Neural cell (in vitro differentiated cells): Measurements from ENCODE around the gene MEX3D. TPM values are rescaled to one million over a fixed set of nuclear protein-coding genes. Genes with fewer than 3 reads are reported as not detected.
"Not testable (repeated sequence)": the region's sequence is repeated elsewhere in the genome, so short reads cannot be mapped to it uniquely, and the experiment has no call there.

ENCODE experiments used
- H2AFZ ChIP-seq: fragments of 200-600, 300-800 bp; sonication (generic), shearing (Covaris generic); 2 replicates; pipeline ENCODE4 v1.6.0; 2014; ENCODE audit warnings: low read depth, mild to moderate bottlenecking, antibody characterized with exemption, low read length, moderate library complexity
- H3F3A ChIP-seq: fragments of 200-600 bp; shearing (Covaris generic); 2 replicates; pipeline ENCODE4 v1.6.1; 2016; ENCODE audit warnings: mild to moderate bottlenecking, moderate library complexity, mixed read lengths, antibody characterized with exemption, low read length; ENCODE audit not compliant: insufficient read depth, poor library complexity, severe bottlenecking
- H3K27ac ChIP-seq: fragments of 200-600, 300-800 bp; sonication (generic), shearing (Covaris generic); 2 replicates; pipeline ENCODE4 v1.5.1; 2014; ENCODE audit warnings: mild to moderate bottlenecking, low read length, moderate library complexity
- H3K27me3 ChIP-seq: fragments of 300-800, 200-600 bp; sonication (generic), shearing (Covaris generic); 2 replicates; pipeline ENCODE4 v1.6.0; 2014; ENCODE audit warnings: mild to moderate bottlenecking, low read depth, low read length, moderate library complexity; ENCODE audit not compliant: insufficient read depth
- H3K36me3 ChIP-seq: fragments of 300-800, 200-600 bp; sonication (generic), shearing (Covaris generic); 2 replicates; pipeline ENCODE4 v1.5.1; 2014; ENCODE audit warnings: mild to moderate bottlenecking, antibody characterized with exemption, low read length, moderate library complexity; ENCODE audit not compliant: insufficient read depth
- H3K4me2 ChIP-seq: fragments of 300-800, 200-600 bp; sonication (generic), shearing (Covaris generic); 2 replicates; pipeline ENCODE4 v1.6.0; 2014; ENCODE audit warnings: mild to moderate bottlenecking, low read length
- H3K4me3 ChIP-seq: fragments of 300-800, 200-600 bp; sonication (generic), shearing (Covaris generic); 2 replicates; pipeline ENCODE4 v1.5.1; 2014; ENCODE audit warnings: mild to moderate bottlenecking, low read length, moderate library complexity
- H3K79me2 ChIP-seq: fragments of 200-600 bp; shearing (Covaris generic); replicated peaks from 2 replicates; pipeline ENCODE4 v1.6.0; 2014; ENCODE audit warnings: mild to moderate bottlenecking, low read length, moderate library complexity; ENCODE audit not compliant: insufficient read depth
- H3K9ac ChIP-seq: fragments of 300-800, 200-600 bp; sonication (generic), shearing (Covaris generic); 2 replicates; pipeline ENCODE4 v1.6.1; 2016; ENCODE audit warnings: mild to moderate bottlenecking, low read length, mixed read lengths
- H3K9me2 ChIP-seq: fragments of 200-600 bp; shearing (Covaris generic); 2 replicates; pipeline ENCODE4 v1.6.1; 2016; ENCODE audit warnings: mild to moderate bottlenecking, low read length, mixed read lengths; ENCODE audit not compliant: insufficient read depth
- H3K9me3 ChIP-seq: fragments of 200-600, 300-800 bp; sonication (generic), shearing (Covaris generic); 2 replicates; pipeline ENCODE4 v1.6.1; 2016; ENCODE audit warnings: mild to moderate bottlenecking, mixed run types, low read length, moderate library complexity, mixed read lengths
- H4K20me1 ChIP-seq: fragments of 200-600 bp; shearing (Covaris generic); 2 replicates; pipeline ENCODE4 v1.6.1; 2016; ENCODE audit warnings: mild to moderate bottlenecking, mixed run types; ENCODE audit not compliant: insufficient read depth
- EP300 ChIP-seq: fragments of 450-650 bp; conservative IDR thresholded peaks from 2 replicates; pipeline ENCODE4 v1.6.1; 2014; ENCODE audit warnings: antibody characterized with exemption, mild to moderate bottlenecking, moderate library complexity; ENCODE audit not compliant: poor library complexity, severe bottlenecking
- EZH2 ChIP-seq: fragments of 200-600, 300-800 bp; shearing (Covaris generic), sonication (generic); IDR thresholded peaks from 2 replicates; pipeline ENCODE4 v1.6.1; 2014; ENCODE audit warnings: antibody characterized with exemption, low read length, borderline replicate concordance, mild to moderate bottlenecking; ENCODE audit not compliant: insufficient read depth, poor library complexity, severe bottlenecking
- MXI1 ChIP-seq: fragments of 450-650 bp; conservative IDR thresholded peaks from 2 replicates; pipeline ENCODE4 v1.6.1; 2014; ENCODE audit warnings: antibody characterized with exemption, mild to moderate bottlenecking; ENCODE audit not compliant: poor library complexity, severe bottlenecking
- POLR2AphosphoS5 ChIP-seq: IDR thresholded peaks from 2 replicates; pipeline ENCODE4 v1.6.1; 2012
- RAD21 ChIP-seq: fragments of 450-650 bp; conservative IDR thresholded peaks from 2 replicates; pipeline ENCODE4 v1.6.1; 2014; ENCODE audit warnings: antibody characterized with exemption, mild to moderate bottlenecking, moderate library complexity
- SMC3 ChIP-seq: fragments of 450-650 bp; conservative IDR thresholded peaks from 2 replicates; pipeline ENCODE4 v1.6.1; 2014; ENCODE audit warnings: antibody characterized with exemption, mild to moderate bottlenecking, moderate library complexity; ENCODE audit not compliant: poor library complexity
- TAF1 ChIP-seq: IDR thresholded peaks from 2 replicates; pipeline ENCODE4 v1.6.1; 2012; ENCODE audit warnings: low read depth
- polyA plus RNA-seq: library from polyadenylated mRNA; depleted of rRNA; stranded (reverse); fragments of >200 nt; gene quantifications from 2 replicates; pipeline ENCODE4 v1.2.3, GENCODE V29; 2014
- TF ChIP-seq, protein P1 (sequence below): IDR thresholded peaks from 2 replicates; pipeline ENCODE4 v1.6.1; 2012; ENCODE audit warnings: borderline replicate concordance
- TF ChIP-seq, protein P2 (sequence below): fragments of 450-650 bp; IDR thresholded peaks from 2 replicates; pipeline ENCODE4 v1.5.1; 2014; ENCODE audit warnings: antibody characterized with exemption, mild to moderate bottlenecking, moderate library complexity; ENCODE audit not compliant: poor library complexity, severe bottlenecking

The MEX3D gene
- polyA plus RNA-seq, 1 donor from 2014 or later = 20.8 TPM

DNA sequence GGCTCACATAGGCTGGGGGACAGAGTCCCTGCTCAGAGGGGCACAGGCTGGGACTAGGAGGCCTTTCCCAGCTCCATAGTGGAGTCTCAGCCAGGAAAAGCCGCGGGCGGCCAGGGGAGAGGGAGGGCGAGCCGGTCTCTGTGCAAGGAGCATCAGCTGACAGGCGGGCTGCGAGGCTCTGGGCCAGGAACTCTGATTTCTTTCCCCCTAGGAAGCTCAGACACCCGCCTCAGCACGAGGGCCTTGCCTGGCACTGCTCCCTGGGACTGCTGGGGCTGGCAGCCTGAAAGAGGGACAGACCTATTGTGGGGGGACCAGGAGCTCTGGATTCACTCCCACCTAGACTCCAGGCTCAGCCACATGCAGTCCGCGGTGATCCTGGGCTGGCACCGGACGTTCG lies 46.5 kb downstream of the MEX3D start:
- Histone ChIP-seq H3K36me3 (no peaks in the 10 kb centered on the region), H2AFZ (no peak overlapping the region), H4K20me1 (no peaks in the 10 kb centered on the region), H3K9me2 (no peaks in the 10 kb centered on the region), H3K27me3 (peaks cover 24% of the 10 kb centered on the region), H3K4me2 (no peak overlapping the region), H3K27ac (no peak overlapping the region), H3K4me3 (no peak overlapping the region), H3K79me2 (no peaks in the 10 kb centered on the region), H3K9ac (no peak overlapping the region), H3K9me3 (no peaks in the 10 kb centered on the region), H3F3A (no peaks in the 10 kb centered on the region)
- TF ChIP-seq POLR2AphosphoS5 (no peak), RAD21 (no peak)

DNA sequence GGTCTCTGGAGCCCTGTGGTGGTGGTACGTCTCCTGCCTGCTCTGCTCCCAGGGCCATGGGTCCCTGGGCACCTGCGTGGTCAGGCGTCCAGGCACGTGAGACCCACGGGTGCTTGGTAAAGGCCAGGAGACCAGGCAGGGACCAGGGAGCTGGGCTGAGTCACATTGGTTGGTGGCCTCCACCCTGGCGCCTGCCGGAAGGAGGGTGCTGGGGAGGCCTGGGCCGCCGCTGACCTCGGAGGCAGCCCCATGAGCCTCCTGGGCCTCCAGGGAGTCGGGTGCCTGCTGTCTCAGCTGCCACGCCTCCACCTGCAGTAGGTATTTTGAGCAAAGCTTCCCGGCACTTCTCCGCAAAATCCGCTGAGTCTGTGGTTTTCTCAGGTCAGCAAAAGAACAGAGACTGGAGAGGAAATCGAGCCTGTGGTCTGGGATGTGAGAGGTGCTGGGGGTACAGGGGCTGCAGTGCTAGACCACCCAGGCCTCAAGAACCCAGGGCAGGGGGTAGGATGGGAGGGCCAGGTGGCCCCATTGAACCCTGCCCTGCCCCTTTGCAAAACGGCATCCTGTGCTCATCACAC lies 47.8 kb downstream of the MEX3D start:
- Histone ChIP-seq H3K27ac (no peak overlapping the region), H3K9me3 (no peaks in the 10 kb centered on the region), H2AFZ (no peak overlapping the region), H3K79me2 (no peaks in the 10 kb centered on the region), H3K4me3 (no peak overlapping the region), H3K27me3 (peaks cover 24% of the 10 kb centered on the region), H4K20me1 (no peaks in the 10 kb centered on the region), H3K9ac (no peak overlapping the region), H3F3A (no peaks in the 10 kb centered on the region), H3K4me2 (no peak overlapping the region), H3K9me2 (no peaks in the 10 kb centered on the region), H3K36me3 (no peaks in the 10 kb centered on the region)
- TF ChIP-seq EZH2 (no peak), SMC3 (no peak), TAF1 (no peak), RAD21 (no peak), EP300 (no peak), POLR2AphosphoS5 (no peak), MXI1 (no peak)
- TF ChIP-seq, protein P1, sequence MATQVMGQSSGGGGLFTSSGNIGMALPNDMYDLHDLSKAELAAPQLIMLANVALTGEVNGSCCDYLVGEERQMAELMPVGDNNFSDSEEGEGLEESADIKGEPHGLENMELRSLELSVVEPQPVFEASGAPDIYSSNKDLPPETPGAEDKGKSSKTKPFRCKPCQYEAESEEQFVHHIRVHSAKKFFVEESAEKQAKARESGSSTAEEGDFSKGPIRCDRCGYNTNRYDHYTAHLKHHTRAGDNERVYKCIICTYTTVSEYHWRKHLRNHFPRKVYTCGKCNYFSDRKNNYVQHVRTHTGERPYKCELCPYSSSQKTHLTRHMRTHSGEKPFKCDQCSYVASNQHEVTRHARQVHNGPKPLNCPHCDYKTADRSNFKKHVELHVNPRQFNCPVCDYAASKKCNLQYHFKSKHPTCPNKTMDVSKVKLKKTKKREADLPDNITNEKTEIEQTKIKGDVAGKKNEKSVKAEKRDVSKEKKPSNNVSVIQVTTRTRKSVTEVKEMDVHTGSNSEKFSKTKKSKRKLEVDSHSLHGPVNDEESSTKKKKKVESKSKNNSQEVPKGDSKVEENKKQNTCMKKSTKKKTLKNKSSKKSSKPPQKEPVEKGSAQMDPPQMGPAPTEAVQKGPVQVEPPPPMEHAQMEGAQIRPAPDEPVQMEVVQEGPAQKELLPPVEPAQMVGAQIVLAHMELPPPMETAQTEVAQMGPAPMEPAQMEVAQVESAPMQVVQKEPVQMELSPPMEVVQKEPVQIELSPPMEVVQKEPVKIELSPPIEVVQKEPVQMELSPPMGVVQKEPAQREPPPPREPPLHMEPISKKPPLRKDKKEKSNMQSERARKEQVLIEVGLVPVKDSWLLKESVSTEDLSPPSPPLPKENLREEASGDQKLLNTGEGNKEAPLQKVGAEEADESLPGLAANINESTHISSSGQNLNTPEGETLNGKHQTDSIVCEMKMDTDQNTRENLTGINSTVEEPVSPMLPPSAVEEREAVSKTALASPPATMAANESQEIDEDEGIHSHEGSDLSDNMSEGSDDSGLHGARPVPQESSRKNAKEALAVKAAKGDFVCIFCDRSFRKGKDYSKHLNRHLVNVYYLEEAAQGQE = no peak
- TF ChIP-seq, protein P2, sequence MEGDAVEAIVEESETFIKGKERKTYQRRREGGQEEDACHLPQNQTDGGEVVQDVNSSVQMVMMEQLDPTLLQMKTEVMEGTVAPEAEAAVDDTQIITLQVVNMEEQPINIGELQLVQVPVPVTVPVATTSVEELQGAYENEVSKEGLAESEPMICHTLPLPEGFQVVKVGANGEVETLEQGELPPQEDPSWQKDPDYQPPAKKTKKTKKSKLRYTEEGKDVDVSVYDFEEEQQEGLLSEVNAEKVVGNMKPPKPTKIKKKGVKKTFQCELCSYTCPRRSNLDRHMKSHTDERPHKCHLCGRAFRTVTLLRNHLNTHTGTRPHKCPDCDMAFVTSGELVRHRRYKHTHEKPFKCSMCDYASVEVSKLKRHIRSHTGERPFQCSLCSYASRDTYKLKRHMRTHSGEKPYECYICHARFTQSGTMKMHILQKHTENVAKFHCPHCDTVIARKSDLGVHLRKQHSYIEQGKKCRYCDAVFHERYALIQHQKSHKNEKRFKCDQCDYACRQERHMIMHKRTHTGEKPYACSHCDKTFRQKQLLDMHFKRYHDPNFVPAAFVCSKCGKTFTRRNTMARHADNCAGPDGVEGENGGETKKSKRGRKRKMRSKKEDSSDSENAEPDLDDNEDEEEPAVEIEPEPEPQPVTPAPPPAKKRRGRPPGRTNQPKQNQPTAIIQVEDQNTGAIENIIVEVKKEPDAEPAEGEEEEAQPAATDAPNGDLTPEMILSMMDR = no peak

DNA sequence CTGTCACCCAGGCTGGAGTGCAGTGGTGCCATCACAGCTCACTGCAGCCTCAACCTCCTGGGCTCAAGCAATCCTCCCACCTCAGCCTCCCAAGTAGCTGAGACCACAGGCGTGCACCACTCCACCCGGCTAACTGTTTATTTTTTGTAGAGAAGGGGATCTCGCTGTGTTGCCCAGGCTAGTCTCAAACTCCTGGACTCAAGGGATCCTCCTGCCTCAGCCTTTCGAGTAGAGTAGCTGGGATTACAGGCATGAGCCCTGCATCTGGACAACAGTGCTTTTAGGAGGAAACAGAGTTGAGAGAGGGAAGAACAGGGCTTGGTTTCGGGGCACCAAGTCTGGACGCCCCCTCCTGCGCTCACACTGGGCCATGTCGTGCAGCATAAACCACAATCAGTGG lies 48.3 kb downstream of the MEX3D start:
- not testable (repeated sequence) for H2AFZ ChIP-seq, H3F3A ChIP-seq, H3K79me2 ChIP-seq, H3K9me2 ChIP-seq, H3K27ac ChIP-seq, H3K4me3 ChIP-seq, H3K9me3 ChIP-seq, H3K4me2 ChIP-seq, H4K20me1 ChIP-seq, H3K36me3 ChIP-seq, H3K9ac ChIP-seq
- H3K27me3 ChIP-seq = peaks cover 19% of the 10 kb centered on the region
